Measurements from ENCODE around the gene CACNA1D.
"Not testable (repeated sequence)": the region's sequence is repeated elsewhere in the genome, so short reads cannot be mapped to it uniquely, and the experiment has no call there.

CACNA1D gene

DNA sequence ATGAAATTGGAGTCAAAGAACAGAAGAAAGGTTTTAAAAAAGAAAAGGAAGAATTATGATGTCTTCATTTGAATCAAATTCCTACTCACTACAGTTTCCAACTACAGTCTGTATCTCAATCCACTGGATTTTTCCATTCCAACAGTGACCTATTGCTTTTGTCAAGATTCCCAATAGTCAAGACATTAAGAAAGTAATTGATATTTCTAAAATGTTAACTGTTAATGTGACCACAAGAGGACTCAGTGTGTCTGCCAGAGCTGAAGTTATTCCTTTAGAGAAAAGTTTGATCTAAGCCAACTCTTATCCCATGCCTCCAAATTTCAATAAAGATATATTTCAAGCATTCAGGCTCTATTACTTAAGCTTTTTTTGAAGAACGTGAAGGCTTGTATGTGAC, 163.2 kb downstream of the CACNA1D start:
- no peak for DNase-seq (ENCODE audit: low read depth)

DNA sequence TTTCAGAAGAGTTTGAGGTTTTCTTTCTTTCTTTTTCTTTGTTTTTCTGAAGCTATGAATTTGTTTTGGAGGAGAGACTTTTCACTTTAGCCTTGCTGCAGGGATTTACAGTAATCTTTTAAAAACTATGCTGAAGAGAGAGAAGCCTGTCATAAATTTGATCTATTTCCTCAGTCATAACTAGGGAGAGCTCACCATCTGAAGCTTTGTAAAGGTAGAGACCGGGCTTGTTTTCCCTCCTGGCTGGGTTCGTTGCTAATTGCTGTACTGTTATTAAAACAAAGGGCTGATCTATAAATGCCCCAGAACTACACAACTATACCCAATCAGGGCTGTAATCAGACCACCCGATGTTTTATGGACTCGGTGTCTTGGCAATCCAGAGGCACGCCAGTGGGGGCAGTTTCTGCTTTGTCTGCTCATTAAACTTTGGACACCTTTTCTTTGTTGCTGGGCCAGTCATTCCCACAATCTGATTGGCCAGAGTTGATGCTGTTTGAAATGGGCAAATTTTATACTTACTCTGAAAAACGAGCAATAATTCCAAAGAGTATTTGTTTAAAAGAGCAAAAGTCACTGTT, 164.3 kb downstream of the CACNA1D start:
- no peak for DNase-seq (ENCODE audit: low read depth)

DNA sequence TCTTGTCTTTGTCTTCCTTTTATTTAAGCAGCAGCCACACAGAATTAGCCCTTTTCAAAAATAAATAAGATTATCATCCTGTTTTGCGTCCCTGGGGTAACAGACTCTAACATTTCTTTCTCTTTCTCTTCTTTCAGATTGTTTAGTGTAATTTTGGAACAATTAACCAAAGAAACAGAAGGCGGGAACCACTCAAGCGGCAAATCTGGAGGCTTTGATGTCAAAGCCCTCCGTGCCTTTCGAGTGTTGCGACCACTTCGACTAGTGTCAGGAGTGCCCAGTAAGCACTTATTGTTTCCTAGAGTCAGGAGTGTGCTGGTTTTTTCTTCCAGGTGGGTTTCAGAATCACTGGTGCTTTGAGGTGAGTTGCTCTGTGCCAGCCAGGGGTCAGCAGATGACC, 165.6 kb downstream of the CACNA1D start:
- no peak for DNase-seq (ENCODE audit: low read depth)

DNA sequence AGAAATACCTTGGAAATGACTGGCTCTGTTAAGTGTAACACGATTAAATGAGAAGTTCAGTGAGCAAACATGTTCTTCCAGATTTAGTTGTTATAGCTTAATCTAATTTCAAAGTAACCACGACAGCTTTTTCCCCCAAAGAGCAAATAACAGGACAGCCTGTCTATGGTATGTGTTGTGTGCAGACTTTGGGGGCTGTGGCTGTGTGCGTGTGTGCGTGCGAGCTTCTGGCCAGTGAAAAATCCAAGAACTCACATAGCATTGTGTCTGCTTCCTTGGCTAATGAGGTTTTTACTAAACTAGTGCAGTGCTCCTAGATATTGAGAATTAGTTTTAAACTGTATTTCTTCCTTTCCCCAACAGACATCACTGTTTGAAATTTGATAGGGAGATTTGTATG, 167.1 kb downstream of the CACNA1D start:
- DNase-seq (ENCODE audit: low read depth) = no peak

DNA sequence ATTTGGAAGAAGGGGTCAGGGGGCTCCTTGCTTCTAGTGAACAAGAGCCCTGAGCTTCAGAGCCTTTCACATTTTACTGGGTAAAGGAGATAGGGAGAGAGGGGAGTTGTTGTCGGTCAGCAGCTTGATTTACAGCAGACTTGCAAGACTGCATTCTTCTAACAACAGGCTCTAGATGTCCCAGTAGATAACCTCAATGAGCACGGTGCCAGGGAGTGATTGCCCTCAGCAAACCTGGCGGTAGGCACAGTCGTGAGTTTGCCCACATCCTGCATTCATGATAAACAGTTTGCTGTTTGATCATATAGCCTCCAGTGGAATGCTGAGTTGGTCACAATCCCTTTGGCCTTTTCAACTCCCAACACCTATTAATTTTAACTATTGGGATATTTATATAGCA, 170.4 kb downstream of the CACNA1D start:
- DNase-seq (ENCODE audit: low read depth) = not testable (repeated sequence)

DNA sequence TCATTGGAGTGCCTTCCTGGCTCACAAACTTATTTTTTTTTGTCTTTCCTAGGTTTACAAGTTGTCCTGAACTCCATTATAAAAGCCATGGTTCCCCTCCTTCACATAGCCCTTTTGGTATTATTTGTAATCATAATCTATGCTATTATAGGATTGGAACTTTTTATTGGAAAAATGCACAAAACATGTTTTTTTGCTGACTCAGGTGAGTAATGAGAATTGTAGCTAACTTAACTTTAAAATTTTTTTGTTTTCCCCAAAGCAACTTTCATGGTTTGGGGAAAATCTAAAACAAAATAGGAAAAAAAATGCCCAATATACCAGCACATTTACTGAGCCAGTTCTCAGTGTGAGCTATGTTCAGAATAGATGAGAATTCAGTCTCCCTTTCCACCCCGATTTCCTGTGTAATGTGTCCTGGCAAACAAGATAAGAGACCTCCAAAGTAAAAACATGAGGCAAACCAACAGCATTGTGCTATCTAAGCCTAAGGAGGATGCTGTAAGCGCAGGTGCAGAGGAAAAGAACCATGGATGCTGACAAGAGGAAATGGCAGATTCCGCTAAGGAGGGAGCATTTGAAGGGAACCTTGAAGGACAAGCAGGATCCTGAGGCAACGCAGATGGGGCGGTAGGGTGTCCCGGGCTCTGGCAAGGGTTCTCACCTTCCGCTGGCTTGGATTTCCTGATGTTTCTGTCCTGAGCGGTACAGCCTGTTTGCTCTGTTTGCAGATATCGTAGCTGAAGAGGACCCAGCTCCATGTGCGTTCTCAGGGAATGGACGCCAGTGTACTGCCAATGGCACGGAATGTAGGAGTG, 171.4 kb downstream of the CACNA1D start:
- no peak for DNase-seq (ENCODE audit: low read depth)

DNA sequence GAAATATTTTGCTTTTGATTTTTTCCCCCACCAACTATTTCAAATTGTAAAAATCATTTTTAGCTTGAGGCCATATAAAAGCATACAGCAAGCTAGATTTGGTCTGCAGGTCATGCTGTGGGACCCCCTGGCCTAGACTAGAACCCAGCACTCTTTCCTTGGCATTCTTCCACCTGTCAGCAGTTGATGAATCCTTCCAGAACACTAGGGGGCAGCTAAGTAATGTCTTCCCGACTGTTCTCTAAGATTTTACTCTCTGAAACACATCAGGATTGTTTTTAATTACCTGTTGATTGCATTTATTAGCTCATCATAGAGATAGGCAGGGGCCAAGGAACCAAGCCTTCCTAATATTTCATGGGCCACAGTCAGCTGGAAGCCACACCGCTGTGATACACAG, 174.5 kb downstream of the CACNA1D start:
- DNase-seq (ENCODE audit: low read depth) = no peak

DNA sequence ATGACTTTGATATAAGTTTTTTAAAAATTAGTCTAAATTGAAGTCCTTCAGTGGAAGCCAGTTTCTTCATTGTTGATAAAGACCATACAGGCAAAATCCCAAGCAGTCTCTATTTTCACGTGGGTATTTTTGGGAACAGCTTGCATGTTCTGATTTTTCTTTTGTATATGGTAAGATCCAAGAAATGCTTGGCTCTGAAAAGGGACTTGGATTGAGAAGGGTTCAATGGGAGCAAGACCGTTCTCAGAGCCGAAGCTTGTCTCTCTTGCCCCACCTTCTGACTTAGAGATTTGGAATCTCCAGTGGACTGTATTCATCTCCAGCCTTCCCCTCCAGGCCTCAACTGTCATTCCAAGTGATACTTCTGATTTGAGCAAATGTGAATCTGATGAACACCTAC, 176.3 kb downstream of the CACNA1D start:
- no peak for DNase-seq (ENCODE audit: low read depth)

DNA sequence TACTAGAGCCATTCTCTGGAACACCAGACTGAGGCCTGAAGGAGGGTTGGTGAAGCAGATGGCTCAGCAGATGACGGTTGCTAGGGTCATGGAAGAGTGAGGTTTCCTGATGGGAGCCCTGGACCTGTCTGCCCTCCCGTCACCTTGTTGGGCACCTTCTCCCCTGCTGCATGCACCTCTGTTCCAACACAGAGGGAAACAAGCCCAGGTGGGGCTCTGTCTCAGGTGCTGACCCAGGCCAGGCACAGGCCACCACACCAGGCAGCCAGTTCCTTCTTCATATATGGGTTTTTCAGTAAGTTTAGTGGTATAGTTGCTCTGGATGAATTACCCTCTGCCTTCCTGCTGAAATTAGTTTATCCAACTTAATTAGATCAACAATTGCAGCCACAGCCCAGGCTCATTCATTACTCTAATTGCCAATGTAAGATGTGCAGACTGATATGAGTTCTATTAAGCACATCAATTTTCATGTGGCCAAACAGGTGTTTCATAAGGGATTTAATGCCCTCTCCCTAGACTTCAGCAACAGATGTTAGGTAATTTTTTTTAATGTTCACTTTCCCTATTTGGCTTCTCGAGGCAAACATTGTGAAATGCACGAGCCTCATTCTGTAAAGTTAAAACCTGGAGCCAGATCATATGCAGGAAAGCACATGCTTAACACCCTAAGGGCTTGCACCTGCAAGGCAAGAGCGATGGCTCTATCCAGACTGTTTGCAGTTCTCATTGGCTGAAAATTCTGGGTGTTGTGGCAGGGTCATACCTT, 177.0 kb downstream of the CACNA1D start:
- no peak for DNase-seq (ENCODE audit: low read depth)

DNA sequence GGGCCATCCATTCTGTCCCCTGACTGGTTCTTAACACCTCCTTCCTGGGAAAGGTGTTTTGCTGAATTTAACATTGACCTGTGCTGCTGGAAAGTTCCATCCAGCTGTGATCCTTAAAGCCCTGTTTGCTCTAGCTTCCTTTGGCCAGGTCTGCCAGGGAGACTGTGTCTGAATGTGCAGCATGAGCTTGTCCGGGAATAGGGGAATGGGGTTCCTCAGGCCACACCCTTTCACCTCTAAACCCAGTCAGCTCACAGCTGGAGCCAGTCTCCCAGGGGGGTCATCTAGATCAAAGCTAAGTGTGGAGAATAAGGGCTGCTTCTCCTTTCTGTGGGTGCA, 177.5 kb downstream of the CACNA1D start:
- DNase-seq (ENCODE audit: low read depth) = no peak

DNA sequence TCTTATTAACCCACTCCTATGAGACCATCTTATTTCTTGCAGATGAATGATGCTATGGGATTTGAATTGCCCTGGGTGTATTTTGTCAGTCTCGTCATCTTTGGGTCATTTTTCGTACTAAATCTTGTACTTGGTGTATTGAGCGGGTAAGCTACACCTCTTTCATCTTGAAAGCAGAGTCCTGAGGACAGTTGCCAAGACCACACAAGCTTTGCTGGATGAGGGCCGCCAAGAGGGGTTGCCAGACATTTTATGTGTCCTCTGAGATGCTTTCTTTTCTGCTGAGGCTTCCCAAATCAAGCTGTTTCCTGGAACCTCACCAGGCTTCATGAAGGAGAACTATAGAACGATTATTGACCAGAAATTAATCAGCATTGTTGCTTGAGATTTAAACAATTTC, 178.6 kb downstream of the CACNA1D start:
- DNase-seq (ENCODE audit: low read depth) = no peak

DNA sequence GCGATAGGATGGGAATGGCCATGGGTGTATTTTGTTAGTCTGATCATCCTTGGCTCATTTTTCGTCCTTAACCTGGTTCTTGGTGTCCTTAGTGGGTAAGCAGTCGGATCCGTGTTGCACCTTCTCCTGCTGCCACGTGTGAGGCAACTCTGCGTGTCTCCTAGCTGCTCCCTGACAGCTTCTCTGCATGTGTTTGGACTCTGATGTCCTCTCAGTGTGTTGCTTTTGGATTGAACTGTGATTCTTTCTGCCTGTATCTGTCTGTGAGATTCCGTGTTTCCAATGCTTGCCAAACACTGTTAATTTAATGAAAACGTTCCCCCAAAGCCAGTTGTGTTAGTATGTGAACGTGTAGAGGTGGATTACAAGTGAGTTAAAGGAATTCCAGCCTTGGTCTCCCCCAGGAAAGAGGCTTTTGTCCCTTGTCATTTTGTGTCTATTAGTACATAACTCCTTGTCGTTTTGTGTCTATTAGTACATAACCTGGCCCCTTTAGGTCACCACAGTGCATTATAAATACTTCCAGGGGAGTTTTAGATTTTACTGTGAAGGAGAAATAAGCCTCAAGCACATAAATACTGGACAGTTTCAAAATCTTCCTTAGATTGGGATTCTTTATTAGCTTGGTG, 179.4 kb downstream of the CACNA1D start:
- no peak for DNase-seq (ENCODE audit: low read depth)

DNA sequence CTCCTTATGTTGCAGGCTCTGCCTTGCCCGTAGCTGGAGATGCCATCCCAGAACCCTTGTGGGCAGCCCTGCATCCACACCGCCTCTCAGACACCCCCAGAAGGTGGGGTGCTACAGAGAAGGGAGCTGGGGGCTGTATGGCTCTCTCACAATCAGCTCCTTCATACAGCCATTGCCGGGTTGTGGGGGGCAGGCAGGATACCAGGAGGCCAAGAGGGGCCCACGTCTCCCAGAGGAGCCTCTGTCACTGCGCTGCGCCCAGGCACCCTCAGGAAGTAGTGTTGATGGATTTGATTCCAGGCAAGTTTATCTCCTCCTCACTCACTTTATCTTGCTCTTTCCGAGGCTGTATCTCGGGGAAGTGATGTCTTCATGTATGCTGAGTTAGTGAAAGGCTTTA, 180.2 kb downstream of the CACNA1D start:
- DNase-seq (ENCODE audit: low read depth) = no peak

DNA sequence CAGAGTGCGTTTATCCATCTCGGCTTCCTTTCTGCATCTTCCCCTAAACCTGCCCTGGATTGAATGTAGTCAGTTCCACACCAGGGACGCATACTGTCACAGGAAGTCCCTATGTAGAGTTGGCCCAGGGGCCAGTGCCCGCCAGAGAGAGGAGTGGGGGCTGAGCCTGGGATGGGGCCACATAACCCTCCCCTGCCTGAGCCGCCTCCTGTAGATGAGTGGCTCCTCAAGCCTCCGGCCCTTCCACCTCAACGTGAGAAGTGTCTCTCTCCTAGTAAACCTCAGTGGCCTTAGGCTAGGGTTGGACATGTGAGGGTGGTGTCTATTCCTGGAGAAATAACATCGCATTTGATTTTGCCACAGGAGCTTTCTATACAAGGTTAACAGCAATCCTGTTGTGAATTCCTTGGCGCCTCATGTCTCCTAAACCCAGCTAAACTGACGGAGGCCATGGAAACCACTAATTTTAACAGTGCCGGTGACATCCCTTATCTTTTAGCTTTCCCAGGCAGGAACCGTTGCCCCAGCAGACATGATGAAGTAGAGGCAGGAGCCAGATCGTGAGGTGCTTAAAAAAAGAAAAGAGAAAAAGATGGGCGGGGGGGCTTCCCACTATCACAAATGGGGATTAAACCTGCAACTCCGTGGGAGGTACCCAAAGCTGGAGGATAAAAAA, 180.7 kb downstream of the CACNA1D start:
- no peak for DNase-seq (ENCODE audit: low read depth)

DNA sequence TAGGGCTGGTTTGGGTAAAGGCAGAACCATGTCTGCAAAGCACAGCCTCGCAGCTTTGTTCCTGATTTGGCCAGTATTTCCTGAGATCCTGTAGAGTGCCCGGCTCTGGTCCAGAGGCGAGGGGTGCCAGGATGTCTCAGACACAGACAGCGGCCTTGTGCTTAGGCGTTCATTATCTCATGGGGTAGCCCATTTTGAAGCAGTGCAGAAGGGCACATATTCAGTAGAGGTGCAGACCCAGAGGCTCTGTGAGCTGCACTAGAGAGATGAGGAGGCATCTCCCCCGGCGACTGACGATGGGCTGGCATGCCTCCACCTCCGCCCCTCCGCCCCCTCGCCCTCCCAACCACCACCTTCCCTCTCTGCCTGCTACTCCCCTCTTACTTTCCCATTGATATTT, 181.5 kb downstream of the CACNA1D start:
- no peak for DNase-seq (ENCODE audit: low read depth)

DNA sequence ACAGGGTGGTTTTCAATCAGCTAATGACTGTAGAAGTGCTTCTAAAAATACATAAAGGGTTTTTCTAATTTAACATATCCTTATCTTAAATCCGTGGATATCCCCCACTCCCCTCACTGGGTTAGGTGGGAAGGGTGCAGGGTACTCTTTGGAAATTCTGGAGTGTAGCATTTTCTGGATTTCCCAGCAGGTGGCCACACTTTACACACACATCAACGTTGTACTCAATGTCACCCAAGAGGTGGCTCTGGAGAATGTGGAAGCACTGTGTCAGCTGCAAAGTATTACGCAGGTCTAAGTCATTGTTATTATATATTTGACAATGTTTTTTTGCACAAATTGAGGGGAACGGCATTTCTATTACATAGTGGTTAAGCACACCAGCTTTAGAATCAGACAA, 183.0 kb downstream of the CACNA1D start:
- DNase-seq (ENCODE audit: low read depth) = no peak

DNA sequence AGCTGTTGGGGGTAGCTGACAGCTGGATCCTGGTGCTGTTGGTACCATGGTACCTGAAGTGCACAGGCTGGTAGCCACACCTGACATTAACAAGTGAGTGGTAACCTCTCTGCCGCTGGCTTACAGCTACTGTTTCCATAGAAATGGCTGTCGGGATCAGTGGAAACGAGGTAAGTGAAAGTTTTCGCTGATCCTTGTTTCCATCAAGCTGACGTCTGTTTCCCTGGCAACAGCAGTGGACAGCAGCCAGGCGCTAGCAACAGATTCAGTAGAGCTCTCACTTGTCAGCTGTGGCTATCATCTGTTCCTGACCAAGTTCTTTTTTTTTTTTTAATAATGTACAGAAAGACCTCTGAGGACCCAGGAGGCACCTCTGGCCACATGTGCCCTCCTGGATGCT, 185.6 kb downstream of the CACNA1D start:
- DNase-seq (ENCODE audit: low read depth) = no peak

DNA sequence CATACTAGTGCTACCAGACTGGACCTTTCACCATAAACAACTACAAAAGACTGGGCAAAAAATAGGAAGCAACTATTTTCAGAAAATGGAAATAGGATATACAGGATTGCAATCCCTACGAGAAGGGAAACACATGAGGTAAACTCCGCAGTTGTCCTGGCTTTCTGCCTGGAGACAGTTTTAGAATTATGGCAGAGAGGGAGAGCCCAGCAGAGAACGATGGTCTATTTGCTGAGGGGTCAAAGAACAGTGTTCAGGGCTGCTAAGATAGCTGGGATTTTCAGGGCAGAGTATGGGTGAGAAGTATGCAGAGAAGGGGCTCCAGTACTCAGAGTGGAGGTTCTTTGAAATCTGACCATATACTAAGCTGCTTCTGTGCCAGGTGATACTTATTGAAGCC, 188.4 kb downstream of the CACNA1D start:
- no peak for DNase-seq (ENCODE audit: low read depth)

DNA sequence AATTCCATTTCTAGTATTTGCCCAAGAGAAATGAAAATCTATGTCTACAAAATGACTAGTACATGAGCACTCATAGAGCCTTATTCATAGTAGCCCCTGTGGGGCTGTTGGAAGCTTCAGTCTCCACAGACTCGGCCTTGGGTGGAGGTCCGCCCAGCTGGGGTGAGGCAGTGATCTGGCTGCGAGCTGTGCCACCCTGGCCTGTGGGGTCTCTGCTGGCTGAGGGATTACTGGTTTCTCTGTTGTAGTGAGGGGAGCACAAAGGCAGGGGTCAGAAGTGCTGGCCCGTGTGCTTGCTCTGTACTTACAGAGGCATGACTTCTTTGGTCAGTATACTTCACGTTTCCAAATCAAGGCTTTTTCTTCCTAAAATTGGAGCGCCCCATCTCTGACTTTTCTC, 193.7 kb downstream of the CACNA1D start:
- DNase-seq (ENCODE audit: low read depth) = no peak

DNA sequence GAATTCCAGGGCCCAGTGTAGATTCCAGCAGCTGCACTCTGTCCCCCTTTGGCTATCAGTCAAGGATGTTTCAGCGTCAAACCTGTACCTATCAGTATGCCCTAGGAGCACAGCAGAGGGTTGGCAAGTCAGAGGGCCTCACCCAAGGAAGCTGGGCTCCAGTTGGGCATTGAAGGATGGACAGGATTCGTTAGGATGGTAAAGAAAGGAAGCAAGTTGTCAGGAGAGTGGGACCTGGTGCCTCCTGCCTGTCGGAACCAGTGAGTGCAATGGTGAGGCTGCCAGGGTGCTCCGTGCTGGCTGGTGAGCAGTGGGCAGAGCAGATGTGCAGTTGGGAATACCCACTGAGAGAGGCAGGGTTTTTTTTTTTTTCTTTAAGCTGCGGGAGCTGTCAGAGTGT, 194.6 kb downstream of the CACNA1D start:
- DNase-seq (ENCODE audit: low read depth) = no peak

DNA sequence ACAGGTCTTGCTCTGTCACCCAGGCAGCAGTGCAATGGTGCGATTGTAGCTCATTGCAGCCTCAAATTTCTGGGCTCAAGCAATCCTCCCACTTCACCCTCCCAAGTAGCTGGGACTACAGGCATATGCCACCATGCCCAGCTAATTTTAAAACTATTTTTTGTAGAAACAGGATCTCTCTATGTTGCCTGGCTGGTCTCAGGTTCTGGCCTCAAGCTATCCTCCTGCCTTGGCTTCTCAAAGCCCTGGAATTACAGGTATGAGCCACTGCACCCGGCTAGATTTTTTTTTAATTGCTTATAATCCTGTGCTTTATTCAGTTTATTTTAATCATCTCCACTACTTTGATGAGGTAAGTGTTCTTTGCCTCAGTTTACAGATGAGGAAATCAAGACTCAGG, 195.3 kb downstream of the CACNA1D start:
- DNase-seq (ENCODE audit: low read depth) = no peak

DNA sequence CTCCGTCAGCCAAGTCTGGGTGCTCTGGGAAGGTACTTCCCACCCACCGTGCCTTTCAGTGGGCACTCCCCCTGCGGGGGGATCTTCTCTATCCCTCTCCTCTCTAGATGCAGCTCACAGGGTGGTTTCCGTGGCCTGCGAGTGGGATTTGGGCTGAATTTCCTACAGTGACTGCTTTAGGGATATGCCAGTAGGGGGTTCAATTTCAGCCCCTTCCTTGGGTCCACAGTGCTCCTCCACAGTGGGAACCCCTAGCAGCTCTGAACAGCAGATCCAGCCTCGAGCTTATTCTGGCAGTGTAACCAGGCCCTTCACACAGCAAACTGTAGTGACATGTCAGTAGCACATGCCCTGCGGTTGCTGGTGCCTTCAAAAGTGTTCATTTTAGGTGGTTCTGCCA, 196.1 kb downstream of the CACNA1D start:
- DNase-seq (ENCODE audit: low read depth) = no peak

Data from fibroblast of the conjunctiva (primary cell).